Ovary (tissue), 3 donors: ENCODE data around the gene TMA7B.

Experiments
- POLR2A ChIP-seq: fragments of 450-650 bp; IDR thresholded peaks from one replicate; pipeline ENCODE4 v1.6.1; 2017; ENCODE audit warnings: antibody characterized with exemption, mild to moderate bottlenecking, moderate library complexity
- TF ChIP-seq, protein P1 (sequence below), 3 donors: fragments of 450-650 bp in 2 of 3; fragments of 200-600 bp in 1 of 3; IDR thresholded peaks; one replicate each; pipeline versions ENCODE4 v1.5.1 to v1.8.0; 2016 to 2022; ENCODE audit warnings: antibody characterized with exemption in 3 of 3, mild to moderate bottlenecking in 1 of 3
- donor health status: DM: no; HTN: no; CAD: no.

DNA sequence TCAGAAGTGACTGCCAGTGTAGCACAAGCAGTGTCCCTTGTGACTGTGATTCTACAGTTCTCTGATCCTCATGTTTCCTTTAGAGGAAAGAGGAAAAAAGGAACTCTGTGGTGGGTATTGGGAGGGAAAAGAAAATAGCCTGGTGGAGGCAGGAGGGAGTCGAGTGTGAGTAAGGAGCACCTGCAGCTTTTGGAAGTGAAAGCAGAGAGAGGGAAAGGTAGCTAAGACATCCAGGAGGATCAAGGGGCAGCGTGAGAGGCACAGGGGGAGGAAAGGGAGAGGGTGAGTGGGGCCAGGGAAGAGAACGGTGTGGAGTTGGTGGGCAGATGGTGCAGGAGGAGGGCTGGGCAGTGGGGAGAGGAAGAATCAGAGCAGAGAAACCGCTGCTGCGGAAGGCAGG lies 12.4 kb downstream of the TMA7B start:
- TF ChIP-seq, protein P1, sequence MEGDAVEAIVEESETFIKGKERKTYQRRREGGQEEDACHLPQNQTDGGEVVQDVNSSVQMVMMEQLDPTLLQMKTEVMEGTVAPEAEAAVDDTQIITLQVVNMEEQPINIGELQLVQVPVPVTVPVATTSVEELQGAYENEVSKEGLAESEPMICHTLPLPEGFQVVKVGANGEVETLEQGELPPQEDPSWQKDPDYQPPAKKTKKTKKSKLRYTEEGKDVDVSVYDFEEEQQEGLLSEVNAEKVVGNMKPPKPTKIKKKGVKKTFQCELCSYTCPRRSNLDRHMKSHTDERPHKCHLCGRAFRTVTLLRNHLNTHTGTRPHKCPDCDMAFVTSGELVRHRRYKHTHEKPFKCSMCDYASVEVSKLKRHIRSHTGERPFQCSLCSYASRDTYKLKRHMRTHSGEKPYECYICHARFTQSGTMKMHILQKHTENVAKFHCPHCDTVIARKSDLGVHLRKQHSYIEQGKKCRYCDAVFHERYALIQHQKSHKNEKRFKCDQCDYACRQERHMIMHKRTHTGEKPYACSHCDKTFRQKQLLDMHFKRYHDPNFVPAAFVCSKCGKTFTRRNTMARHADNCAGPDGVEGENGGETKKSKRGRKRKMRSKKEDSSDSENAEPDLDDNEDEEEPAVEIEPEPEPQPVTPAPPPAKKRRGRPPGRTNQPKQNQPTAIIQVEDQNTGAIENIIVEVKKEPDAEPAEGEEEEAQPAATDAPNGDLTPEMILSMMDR (IDR thresholded peaks at IDR 0.05) = no peak
- TF ChIP-seq POLR2A = no peak
